Measurements from ENCODE around the gene RAD9A. TPM values are rescaled to one million over a fixed set of nuclear protein-coding genes. Genes with fewer than 3 reads are reported as not detected.
"Not testable (repeated sequence)": the region's sequence is repeated elsewhere in the genome, so short reads cannot be mapped to it uniquely, and the experiment has no call there.

RAD9A gene
- total and polyA plus RNA-seq, 11 donors: 3.5 to 9.1 (median 6.1) TPM

GRCh38 chr11:67421430-67422031 lies 29.7 kb downstream of the RAD9A start:
- Histone ChIP-seq H3K4me1 (peaks cover 3 to 49% (median 32%) of the 10 kb centered on the region in 12 donors), H3K4me3 (peak overlapping the region in 9 of 12 donors; percentile 43 to 89 (median 67)), H3K9me3 (no peaks in the 10 kb centered on the region), H3K27ac (peak overlapping the region in 9 of 12 donors; percentile 46 to 96 (median 92)), H3K36me3 (no peaks in the 10 kb centered on the region), H3K27me3 (no peaks in the 10 kb centered on the region)
- intact Hi-C loops (cut with DNase I): loop anchor here in 3 of 10 donors (2.0 to 5.0 kb wide), 3 partner anchors 19 to 87 kb away; partner anchors contain the start of gene CDK2AP2 (in 1 of the 3)
- no peak for TF ChIP-seq CTCF (IDR thresholded peaks at IDR 0.05)
- TF ChIP-seq POLR2A (IDR thresholded peaks at IDR 0.05): no peak
- 75 to 78% (median 77%) methylated on average over 22 of the region's 22 CpGs for WGBS, 4 donors
- ATAC-seq: no peak
- DNase-seq: no peak

- no peaks in the 10 kb centered on the region for H3K36me3 ChIP-seq
- intact Hi-C loops (cut with DNase I): loop anchor here in 1 of 10 donors (5.0 kb wide), 1 partner anchor 79 kb away; no protein-coding TSS in a partner anchor
- no peak overlapping the region for H3K4me3 ChIP-seq
- no peak overlapping the region for H3K27ac ChIP-seq
- DNase-seq (no peak), ATAC-seq (no peak)
- WGBS, 4 donors: 71 to 78% (median 75%) methylated on average over 6 of the region's 6 CpGs
- no peaks in the 10 kb centered on the region for H3K27me3 ChIP-seq
- TF ChIP-seq CTCF (IDR thresholded peaks at IDR 0.05) (no peak), POLR2A (IDR thresholded peaks at IDR 0.05) (no peak)
- no peaks in the 10 kb centered on the region for H3K9me3 ChIP-seq
- peaks cover 0 to 43% (median 25%) of the 10 kb centered on the region in 12 donors for H3K4me1 ChIP-seq
These were observed 31.1 kb downstream of the RAD9A start for GRCh38 chr11:67422891-67423290.

GRCh38 chr11:67423466-67423865 lies 31.7 kb downstream of the RAD9A start:
- no peaks in the 10 kb centered on the region for H3K9me3 ChIP-seq
- 82 to 96% (median 94%) methylated on average over 7 to 13 of the region's 13 CpGs for WGBS, 4 donors
- ATAC-seq: no peak
- intact Hi-C loops (cut with DNase I): loop anchor here in 1 of 10 donors (5.0 kb wide), 1 partner anchor 79 kb away; no protein-coding TSS in a partner anchor
- DNase-seq: no peak
- H3K27me3 ChIP-seq: no peaks in the 10 kb centered on the region
- H3K36me3 ChIP-seq: no peaks in the 10 kb centered on the region
- no peak overlapping the region for H3K4me3 ChIP-seq
- TF ChIP-seq CTCF (IDR thresholded peaks at IDR 0.05): no peak
- no peak for TF ChIP-seq POLR2A (IDR thresholded peaks at IDR 0.05)
- H3K4me1 ChIP-seq: peaks cover 0 to 37% (median 21%) of the 10 kb centered on the region in 12 donors
- no peak overlapping the region for H3K27ac ChIP-seq

GRCh38 chr11:67423891-67424613 lies 32.3 kb downstream of the RAD9A start:
- no peaks in the 10 kb centered on the region for H3K27me3 ChIP-seq
- no peak overlapping the region for H3K27ac ChIP-seq
- DNase-seq: no peak
- H3K4me1 ChIP-seq: peaks cover 2 to 35% (median 22%) of the 10 kb centered on the region in 12 donors
- TF ChIP-seq CTCF (IDR thresholded peaks at IDR 0.05) (no peak), POLR2A (IDR thresholded peaks at IDR 0.05) (no peak)
- no peak overlapping the region for H3K4me3 ChIP-seq
- no peaks in the 10 kb centered on the region for H3K9me3 ChIP-seq
- WGBS, 4 donors: 86 to 91% (median 87%) methylated on average over 16 to 34 of the region's 34 CpGs
- ATAC-seq: no peak
- no peaks in the 10 kb centered on the region for H3K36me3 ChIP-seq
- intact Hi-C loops (cut with DNase I): loop anchor here in 1 of 10 donors (5.0 kb wide), 1 partner anchor 78 kb away; no protein-coding TSS in a partner anchor

- not testable (repeated sequence) for DNase-seq, H3K9me3 ChIP-seq, H3K27me3 ChIP-seq, ATAC-seq
- 75 to 81% (median 79%) methylated on average over 19 of the region's 19 CpGs for whole genome bisulfite sequencing, 4 donors
- Histone ChIP-seq H3K36me3 (peaks cover 0 to 31% (median 23%) of the 10 kb centered on the region in 9 donors), H3K4me3 (peak overlapping the region; percentile 58 to 94 (median 80)), H3K27ac (peak overlapping the region in 11 of 12 donors; percentile 2 to 96 (median 89)), H3K4me1 (peaks cover 7 to 23% (median 14%) of the 10 kb centered on the region in 12 donors)
- intact Hi-C loops (cut with DNase I): loop anchor here in 2 of 10 donors (5.0 kb wide), 1 partner anchor 80 kb away; the partner anchor contains the start of genes CDK2AP2 (in 2 of the 2) and PITPNM1 (in 2 of the 2)
These were observed 35.6 kb downstream of the RAD9A start for GRCh38 chr11:67427364-67427859.

Measured in heart left ventricle (tissue), 16 donors.